Inflammatory macrophage treated with lipopolysaccharide for 1 hour (primary cell): ENCODE measurements around the gene COL4A1.

ENCODE experiments used
- DNase-seq, 2 donors: peaks; one replicate each; pipeline ENCODE4 v3.0.0-alpha.2; 2020 to 2022

COL4A1 gene

GRCh38 chr13:110291286-110291685 lies 15.7 kb downstream of the COL4A1 start:
- no peak for DNase-seq

GRCh38 chr13:110290826-110291225 lies 16.1 kb downstream of the COL4A1 start:
- no peak for DNase-seq

GRCh38 chr13:110290153-110290552 lies 16.8 kb downstream of the COL4A1 start:
- DNase-seq, result no peak

GRCh38 chr13:110289661-110290060 lies 17.3 kb downstream of the COL4A1 start:
- DNase-seq, result no peak

- DNase-seq, result no peak
Measured at GRCh38 chr13:110289174-110289573, 17.8 kb downstream of the COL4A1 start.

GRCh38 chr13:110286833-110287819 lies 19.8 kb downstream of the COL4A1 start:
- no peak for DNase-seq

- DNase-seq, result no peak
Measured at GRCh38 chr13:110285991-110286832, 20.7 kb downstream of the COL4A1 start.

- DNase-seq, result no peak
Measured at GRCh38 chr13:110284779-110285484, 22.0 kb downstream of the COL4A1 start.

GRCh38 chr13:110283736-110284517 lies 23.0 kb downstream of the COL4A1 start:
- no peak for DNase-seq

GRCh38 chr13:110282316-110282841 lies 24.6 kb downstream of the COL4A1 start:
- DNase-seq, result no peak

- no peak for DNase-seq
Measured at GRCh38 chr13:110281736-110282135, 25.2 kb downstream of the COL4A1 start.

- no peak for DNase-seq
Measured at GRCh38 chr13:110280985-110281688, 25.8 kb downstream of the COL4A1 start.

GRCh38 chr13:110280231-110280813 lies 26.6 kb downstream of the COL4A1 start:
- no peak for DNase-seq

GRCh38 chr13:110279684-110280083 lies 27.3 kb downstream of the COL4A1 start:
- no peak for DNase-seq

- DNase-seq, result no peak
Measured at GRCh38 chr13:110278859-110279258, 28.1 kb downstream of the COL4A1 start.

GRCh38 chr13:110277357-110277975 lies 29.5 kb downstream of the COL4A1 start:
- DNase-seq, result no peak

GRCh38 chr13:110276553-110276950 lies 30.4 kb downstream of the COL4A1 start:
- no peak for DNase-seq

GRCh38 chr13:110275931-110276552 lies 30.9 kb downstream of the COL4A1 start:
- DNase-seq, result no peak

- no peak for DNase-seq
Measured at GRCh38 chr13:110274687-110275086, 32.3 kb downstream of the COL4A1 start.

- no peak for DNase-seq
Measured at GRCh38 chr13:110273254-110273653, 33.7 kb downstream of the COL4A1 start.
